Measurements from ENCODE around the gene ENOSF1. TPM values are rescaled to one million over a fixed set of nuclear protein-coding genes. Genes with fewer than 3 reads are reported as not detected.

Gene ENOSF1
- total and polyA plus RNA-seq, 8 donors: 24.0 to 114 (median 70.5) TPM

GRCh38 chr18:673317-673716, 39.1 kb downstream of the ENOSF1 start:
- no peaks in the 10 kb centered on the region for H3K9me3 ChIP-seq
- intact Hi-C loops (cut with DNase I; ENCODE audit: low total_unique reads): no loop called here
- DNase-seq: no peak
- no peaks in the 10 kb centered on the region for H3K27me3 ChIP-seq
- peaks cover 13 to 93% (median 89%) of the 10 kb centered on the region in 4 donors for H3K36me3 ChIP-seq
- H3K4me3 ChIP-seq: no peak overlapping the region
- TF ChIP-seq EP300 (IDR thresholded peaks at IDR 0.05): no peak
- no peak for TF ChIP-seq POLR2AphosphoS5 (IDR thresholded peaks at IDR 0.05)
- TF ChIP-seq POLR2A (IDR thresholded peaks at IDR 0.05): no peak
- TF ChIP-seq CTCF (IDR thresholded peaks at IDR 0.05): no peak
- WGBS, 5 donors: 76 to 88% (median 81%) methylated on average over 3 of the region's 3 CpGs
- H3K27ac ChIP-seq: no peak overlapping the region
- H3K4me1 ChIP-seq: no peaks in the 10 kb centered on the region

GRCh38 chr18:671405-671804, 41.0 kb downstream of the ENOSF1 start:
- 89 to 95% (median 92%) methylated on average over 1 of the region's 1 CpG for WGBS, 5 donors
- DNase-seq: no peak
- Histone ChIP-seq H3K4me1 (no peaks in the 10 kb centered on the region), H3K4me3 (no peak overlapping the region), H3K9me3 (no peaks in the 10 kb centered on the region), H3K27ac (no peak overlapping the region), H3K36me3 (peaks cover 13 to 74% (median 70%) of the 10 kb centered on the region in 4 donors), H3K27me3 (no peaks in the 10 kb centered on the region)
- intact Hi-C loops (cut with DNase I; ENCODE audit: low total_unique reads): no loop called here
- no peak for TF ChIP-seq POLR2A (IDR thresholded peaks at IDR 0.05)
- TF ChIP-seq EP300 (IDR thresholded peaks at IDR 0.05): no peak
- TF ChIP-seq CTCF (IDR thresholded peaks at IDR 0.05): no peak
- TF ChIP-seq POLR2AphosphoS5 (IDR thresholded peaks at IDR 0.05): no peak

GRCh38 chr18:670522-670921, 41.9 kb downstream of the ENOSF1 start:
- H3K4me1 ChIP-seq: no peaks in the 10 kb centered on the region
- no peak overlapping the region for H3K4me3 ChIP-seq
- WGBS, 5 donors: 94 to 98% (median 95%) methylated on average over 11 of the region's 11 CpGs
- H3K27me3 ChIP-seq: no peaks in the 10 kb centered on the region
- no peak for TF ChIP-seq EP300 (IDR thresholded peaks at IDR 0.05)
- TF ChIP-seq CTCF (IDR thresholded peaks at IDR 0.05): no peak
- no peak for TF ChIP-seq POLR2AphosphoS5 (IDR thresholded peaks at IDR 0.05)
- no peak for TF ChIP-seq POLR2A (IDR thresholded peaks at IDR 0.05)
- intact Hi-C loops (cut with DNase I; ENCODE audit: low total_unique reads): no loop called here
- DNase-seq: no peak
- no peak overlapping the region for H3K27ac ChIP-seq
- peaks cover 13 to 65% (median 61%) of the 10 kb centered on the region in 4 donors for H3K36me3 ChIP-seq
- no peaks in the 10 kb centered on the region for H3K9me3 ChIP-seq

GRCh38 chr18:669077-669476, 43.4 kb downstream of the ENOSF1 start:
- no peak for TF ChIP-seq POLR2A (IDR thresholded peaks at IDR 0.05)
- TF ChIP-seq POLR2AphosphoS5 (IDR thresholded peaks at IDR 0.05): no peak
- TF ChIP-seq EP300 (IDR thresholded peaks at IDR 0.05): no peak
- no peak for TF ChIP-seq CTCF (IDR thresholded peaks at IDR 0.05)
- 93 to 97% (median 95%) methylated on average over 8 of the region's 8 CpGs for WGBS, 5 donors

More at GRCh38 chr18:669077-669476, 43.4 kb downstream of the ENOSF1 start:
- Histone ChIP-seq H3K4me1 (no peaks in the 10 kb centered on the region), H3K27me3 (no peaks in the 10 kb centered on the region), H3K36me3 (peaks cover 13 to 53% (median 49%) of the 10 kb centered on the region in 4 donors), H3K9me3 (no peaks in the 10 kb centered on the region), H3K27ac (no peak overlapping the region), H3K4me3 (no peak overlapping the region)
- DNase-seq: no peak
- intact Hi-C loops (cut with DNase I; ENCODE audit: low total_unique reads): no loop called here

Measured in stomach (tissue), 9 donors.